ENCODE measurements around the gene RELL1.

The RELL1 gene

GRCh38 chr4:37597034-37597433 is 89.1 kb downstream of the RELL1 start:
- no peak for DNase-seq (ENCODE audit: low spot score)

GRCh38 chr4:37595875-37596680 is 90.1 kb downstream of the RELL1 start:
- no peak for DNase-seq (ENCODE audit: low spot score)

GRCh38 chr4:37594099-37594498 is 92.1 kb downstream of the RELL1 start:
- DNase-seq (ENCODE audit: low spot score), result no peak

GRCh38 chr4:37591349-37591748 is 94.8 kb downstream of the RELL1 start:
- DNase-seq (ENCODE audit: low spot score), result no peak

- no peak for DNase-seq (ENCODE audit: low spot score)
These were observed 96.2 kb downstream of the RELL1 start for GRCh38 chr4:37590016-37590415.

- no peak for DNase-seq (ENCODE audit: low spot score)
These were observed 98.0 kb downstream of the RELL1 start for GRCh38 chr4:37588150-37588549.

- DNase-seq (ENCODE audit: low spot score), result no peak
These were observed 100.0 kb downstream of the RELL1 start for GRCh38 chr4:37586194-37586593.

- no peak for DNase-seq (ENCODE audit: low spot score)
These were observed 101.6 kb downstream of the RELL1 start for GRCh38 chr4:37584493-37585060.

GRCh38 chr4:37584071-37584470 is 102.1 kb downstream of the RELL1 start:
- no peak for DNase-seq (ENCODE audit: low spot score)

GRCh38 chr4:37573566-37573965 is 112.6 kb downstream of the RELL1 start:
- no peak for DNase-seq (ENCODE audit: low spot score)

GRCh38 chr4:37568489-37568888 is 117.7 kb downstream of the RELL1 start:
- no peak for DNase-seq (ENCODE audit: low spot score)

- DNase-seq (ENCODE audit: low spot score), result no peak
These were observed 118.3 kb downstream of the RELL1 start for GRCh38 chr4:37567836-37568235.

GRCh38 chr4:37562592-37562991 is 123.6 kb downstream of the RELL1 start:
- DNase-seq (ENCODE audit: low spot score), result no peak

GRCh38 chr4:37561803-37562207 is 124.4 kb downstream of the RELL1 start:
- DNase-seq (ENCODE audit: low spot score), result no peak

- DNase-seq (ENCODE audit: low spot score), result no peak
These were observed 124.9 kb downstream of the RELL1 start for GRCh38 chr4:37561196-37561802.
